ENCODE results near the gene WNT3.

WNT3 gene

DNA sequence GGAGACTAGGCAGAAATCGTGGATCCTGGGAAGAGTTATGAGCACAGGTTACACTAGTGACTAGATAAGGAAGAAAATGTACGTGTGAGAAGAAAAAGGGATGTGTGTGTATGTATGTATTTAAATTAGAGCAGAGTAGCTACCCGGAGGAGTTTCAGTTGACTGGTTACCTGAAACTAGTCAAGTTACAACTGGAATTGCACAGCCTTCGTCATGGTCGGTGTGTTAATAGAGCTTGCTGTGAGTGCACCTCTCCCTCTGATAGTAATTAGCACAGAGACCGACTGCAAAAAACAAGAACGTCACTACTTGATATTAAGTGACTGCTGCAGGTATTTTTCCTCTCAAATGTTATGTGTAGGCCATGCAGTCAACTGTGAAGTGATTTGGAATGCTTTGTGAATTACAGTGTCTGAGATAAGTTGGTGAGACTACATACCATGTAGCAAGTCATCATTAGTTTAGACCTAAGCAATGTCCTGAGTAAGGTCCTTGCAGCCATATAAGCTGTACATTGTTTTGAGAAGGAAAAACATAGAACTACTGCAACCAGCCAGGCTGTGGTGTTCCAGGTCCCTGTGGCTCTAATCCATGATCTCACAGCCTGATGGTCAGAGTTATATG lies 95.7 kb downstream of the WNT3 start:
- DNase-seq = no peak

DNA sequence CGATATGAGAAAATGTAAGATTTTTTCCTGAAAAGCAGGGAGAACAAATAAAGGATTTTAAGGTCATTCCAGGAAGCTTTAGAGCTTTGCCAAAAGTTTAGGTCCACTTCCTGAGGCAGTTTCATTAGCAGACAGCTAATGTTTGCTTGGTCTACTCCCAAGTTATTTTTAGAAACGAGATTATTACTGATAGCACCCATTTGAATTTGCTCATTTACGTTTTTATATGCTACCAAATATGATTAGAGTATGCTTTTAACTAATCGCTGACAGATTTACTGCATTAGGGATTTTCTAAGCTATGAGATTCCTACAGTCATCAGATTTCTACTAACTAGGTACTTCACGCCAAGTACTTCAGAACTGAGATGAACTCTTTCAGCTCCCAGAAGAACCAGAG lies 98.1 kb downstream of the WNT3 start:
- DNase-seq = no peak

DNA sequence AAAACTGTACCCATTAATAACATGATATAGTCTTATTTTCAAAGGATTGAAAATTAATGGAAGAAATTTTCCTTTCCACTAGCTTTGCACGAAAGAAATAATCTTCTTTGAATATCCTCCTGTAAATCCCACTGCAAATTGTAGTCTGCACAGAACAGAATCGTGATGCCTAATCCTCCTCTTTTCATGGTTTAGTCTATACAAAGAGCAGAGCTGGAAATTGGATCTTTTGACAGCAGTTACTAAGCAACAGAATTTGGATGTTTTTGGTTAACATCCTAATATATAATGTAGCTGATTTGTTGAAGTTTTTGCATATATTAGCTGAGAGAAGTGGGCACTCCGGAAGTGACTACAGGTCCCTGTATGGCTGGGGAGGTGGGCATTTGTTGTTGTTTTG lies 98.6 kb downstream of the WNT3 start:
- no peak for DNase-seq

DNA sequence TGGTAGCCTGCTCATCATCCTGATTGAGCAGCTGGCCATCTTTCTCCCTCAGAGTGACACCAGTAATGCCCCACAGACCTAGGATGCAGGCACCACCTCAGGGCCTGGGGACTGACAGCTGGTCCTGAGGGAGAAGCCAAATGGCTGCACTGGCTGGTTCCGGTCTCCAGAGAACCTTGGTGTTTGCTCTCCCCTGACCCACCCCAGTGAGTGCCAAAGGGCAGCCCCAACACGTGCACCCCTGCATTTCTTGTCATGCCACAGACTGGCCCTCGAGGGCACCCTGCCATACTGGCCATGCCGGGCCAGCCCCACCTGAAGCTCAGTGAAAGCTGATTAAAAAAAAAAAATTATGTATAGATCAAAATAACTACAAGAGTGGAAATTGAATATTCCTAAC lies 100.5 kb downstream of the WNT3 start:
- no peak for DNase-seq
